ENCODE measurements around the gene MMP19.

- TF ChIP-seq POLR2AphosphoS5 (IDR thresholded peaks at IDR 0.05; ENCODE audit: borderline replicate concordance, low read depth, low read length) (no peak), FOXP2 (optimal IDR thresholded peaks at IDR 0.05; ENCODE audit: control extremely low read depth, extremely low read length, insufficient read depth) (no peak), EZH2 (IDR thresholded peaks at IDR 0.05) (no peak)
Observed at GRCh38 chr12:55861396-55861795, 18.7 kb upstream of the MMP19 start.
